ENCODE results near the gene USHBP1.
A peak's percentile ranks its signal among the peaks of the same experiment; 100 is the strongest.

- peak; percentile 82 for TF ChIP-seq CTCF (IDR thresholded peaks at IDR 0.05)
- TF ChIP-seq REST (IDR thresholded peaks at IDR 0.05; ENCODE audit: insufficient read depth in 1 of 2, low read depth in 2 of 2, low read length in 1 of 2): no peak
- peak; percentile 46; the same call in 1 of the 2 replicates for TF ChIP-seq POLR2AphosphoS5 (IDR thresholded peaks at IDR 0.05; ENCODE audit: low read depth, low read length)
These were observed 27.9 kb upstream of the USHBP1 start for GRCh38 chr19:17292301-17293074.
